GM18861 (cell line): ENCODE data around the gene SUN2.

Experiments used
- ATAC-seq: cut with Tn5 transposase; IDR thresholded peaks from one replicate; pipeline ENCODE4 v1.9.1; 2021; ENCODE audit not compliant: unreplicated experiment

Gene SUN2

DNA sequence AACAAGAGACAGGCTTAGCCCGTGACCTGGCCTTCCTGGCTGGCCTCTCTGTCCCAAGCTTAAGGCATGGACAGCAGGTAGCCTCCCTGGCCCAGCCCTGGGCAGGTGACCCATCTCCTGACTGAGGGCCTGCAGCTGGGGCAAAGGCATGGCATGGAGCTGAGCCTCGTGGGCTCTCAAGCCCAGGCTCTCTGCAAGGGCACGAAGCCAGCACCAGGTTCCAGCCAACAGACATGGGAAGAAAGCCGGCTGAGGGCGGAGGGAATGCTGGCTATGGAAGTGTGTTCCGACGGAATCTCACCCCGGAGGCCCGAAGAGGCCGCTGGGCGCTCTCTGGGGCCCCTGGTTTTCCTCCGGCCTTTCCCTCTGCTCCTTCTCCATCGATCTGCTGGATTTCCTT is 25.2 kb upstream of the SUN2 start:
- no peak for ATAC-seq

DNA sequence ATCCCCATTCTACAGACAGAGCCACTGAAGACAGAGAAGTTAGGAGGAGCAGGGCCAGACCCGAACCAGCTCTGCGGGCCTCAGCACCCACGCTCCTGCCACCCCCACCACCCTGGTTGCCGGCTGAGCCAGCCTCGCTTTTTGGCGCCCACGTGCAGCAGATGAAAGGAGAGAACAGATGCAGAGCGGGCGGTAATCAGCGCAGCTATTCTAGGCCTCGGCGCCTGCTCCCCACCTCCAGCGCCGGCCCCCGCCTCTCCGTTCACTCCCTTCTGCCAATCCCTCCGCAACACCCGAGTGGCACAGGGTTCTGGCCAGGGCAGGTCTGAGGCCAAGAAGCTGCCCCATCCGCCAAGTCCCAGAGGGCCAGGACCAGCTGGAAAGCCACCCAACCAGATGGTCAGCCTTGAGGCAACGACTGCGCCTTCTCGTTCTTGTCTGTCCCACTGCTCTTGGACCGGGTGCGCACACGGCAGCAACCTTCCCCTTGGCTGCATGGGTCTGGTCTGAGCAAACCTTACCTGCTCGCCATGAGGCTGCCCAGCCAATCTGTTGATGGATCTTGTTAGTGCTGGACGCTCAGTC is 21.4 kb upstream of the SUN2 start:
- no peak for ATAC-seq

DNA sequence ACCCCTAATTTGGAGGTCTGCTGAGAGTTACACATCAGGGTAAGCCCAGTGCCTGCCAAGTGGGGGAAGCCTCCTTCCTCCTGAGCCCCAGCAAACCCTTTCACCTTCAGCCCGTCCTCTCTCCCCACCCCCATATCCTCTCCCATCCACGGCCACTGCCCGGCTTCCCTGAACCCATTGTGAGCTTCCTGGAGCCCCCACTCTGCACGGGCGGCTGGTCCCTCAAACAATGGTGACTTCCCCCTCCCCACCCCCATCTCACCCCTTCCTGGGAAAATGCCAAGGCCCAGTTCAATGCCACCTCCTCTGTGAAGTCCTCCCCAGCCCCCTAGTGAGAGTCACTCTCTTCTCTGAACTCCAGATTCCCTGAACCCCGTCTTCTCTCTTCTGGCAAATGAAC is 20.3 kb upstream of the SUN2 start:
- ATAC-seq = no peak

DNA sequence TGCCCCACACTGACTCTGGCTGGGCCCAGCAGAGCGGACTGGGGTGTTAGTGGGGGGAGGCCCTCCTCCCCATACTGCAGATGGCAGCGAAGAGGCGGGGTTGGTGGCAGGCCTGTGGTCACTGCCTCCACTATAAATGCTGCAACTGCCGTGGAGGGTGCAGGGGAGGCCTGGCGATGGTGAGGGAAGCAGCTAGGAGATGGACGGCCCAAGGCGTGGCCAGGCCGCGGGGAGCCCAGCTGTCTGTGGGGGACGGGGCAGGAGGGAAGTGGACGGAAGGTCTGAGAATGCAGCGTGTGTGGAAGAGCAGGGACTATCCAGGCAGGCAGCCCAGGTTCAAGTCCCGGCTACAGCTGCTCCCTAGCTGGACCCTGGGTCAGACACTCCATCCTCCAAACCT is 19.9 kb upstream of the SUN2 start:
- no peak for ATAC-seq

DNA sequence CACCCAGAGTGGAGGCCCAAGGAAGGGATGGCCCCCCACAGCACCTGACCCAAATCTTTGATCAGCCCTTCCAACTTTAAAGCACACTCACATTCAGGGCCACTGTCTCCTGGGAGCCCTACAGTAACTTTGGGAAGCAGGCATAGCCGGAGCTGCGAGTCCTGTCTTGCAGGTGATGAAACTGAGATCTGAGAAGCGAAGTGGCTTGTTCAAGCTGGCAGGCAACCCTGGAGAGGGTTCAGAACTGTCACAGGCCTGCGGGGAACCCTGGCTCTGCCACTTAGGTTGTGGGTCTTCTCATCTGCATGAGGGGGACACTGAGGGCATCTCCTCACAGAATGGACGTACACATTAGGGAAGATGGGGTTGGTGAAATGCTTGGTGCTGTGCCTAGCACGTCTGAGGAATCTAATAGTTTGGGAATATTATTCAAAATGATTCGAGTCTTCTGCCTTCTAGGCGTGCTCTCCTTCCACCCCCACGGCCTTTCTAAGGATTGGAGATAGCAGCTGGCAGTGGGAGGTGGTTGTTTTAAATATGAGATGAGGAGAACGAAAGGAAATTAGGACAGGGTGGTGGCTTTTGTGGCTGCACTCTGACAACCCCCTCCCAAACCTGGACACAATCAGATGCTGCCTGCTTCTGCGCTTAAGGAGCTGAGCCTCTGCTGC is 18.8 kb upstream of the SUN2 start:
- no peak for ATAC-seq

DNA sequence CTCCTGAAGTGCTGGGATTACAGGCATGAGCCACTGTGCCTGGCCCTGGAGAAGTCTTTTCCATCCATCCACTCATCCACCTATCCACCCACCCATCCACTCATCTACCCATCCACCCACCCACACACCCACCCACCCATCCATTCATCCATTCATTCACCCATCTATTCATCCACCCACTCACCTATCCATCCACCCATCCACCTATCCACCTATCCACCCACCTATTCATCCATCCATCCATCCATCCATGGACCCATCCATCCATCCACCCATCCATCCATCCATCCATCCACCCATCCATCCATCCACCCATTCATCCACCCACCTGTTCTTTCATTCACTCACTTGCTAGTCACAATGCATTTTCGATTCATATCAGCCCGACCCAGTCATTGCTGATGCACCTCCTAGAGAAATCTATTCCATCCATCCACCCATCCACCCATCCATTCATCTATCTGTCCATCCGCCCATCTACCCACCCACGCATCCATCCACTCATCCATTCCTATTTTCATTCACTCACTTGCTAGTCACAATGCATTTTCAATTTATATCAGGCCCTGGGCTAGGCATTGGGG is 17.7 kb upstream of the SUN2 start:
- ATAC-seq = no peak

DNA sequence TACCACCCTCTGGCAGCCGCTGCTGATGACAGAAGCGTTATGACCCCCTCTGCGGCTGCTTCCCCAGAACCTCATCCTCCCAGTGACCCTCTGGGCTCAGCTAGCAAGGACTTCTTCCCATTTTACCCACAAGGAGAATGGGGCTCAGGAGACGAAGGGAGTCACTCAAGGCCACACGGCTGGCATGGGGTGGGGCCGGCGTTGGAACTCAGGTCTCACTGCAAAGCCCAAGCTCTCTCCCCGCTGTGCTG is 16.8 kb upstream of the SUN2 start:
- no peak for ATAC-seq

DNA sequence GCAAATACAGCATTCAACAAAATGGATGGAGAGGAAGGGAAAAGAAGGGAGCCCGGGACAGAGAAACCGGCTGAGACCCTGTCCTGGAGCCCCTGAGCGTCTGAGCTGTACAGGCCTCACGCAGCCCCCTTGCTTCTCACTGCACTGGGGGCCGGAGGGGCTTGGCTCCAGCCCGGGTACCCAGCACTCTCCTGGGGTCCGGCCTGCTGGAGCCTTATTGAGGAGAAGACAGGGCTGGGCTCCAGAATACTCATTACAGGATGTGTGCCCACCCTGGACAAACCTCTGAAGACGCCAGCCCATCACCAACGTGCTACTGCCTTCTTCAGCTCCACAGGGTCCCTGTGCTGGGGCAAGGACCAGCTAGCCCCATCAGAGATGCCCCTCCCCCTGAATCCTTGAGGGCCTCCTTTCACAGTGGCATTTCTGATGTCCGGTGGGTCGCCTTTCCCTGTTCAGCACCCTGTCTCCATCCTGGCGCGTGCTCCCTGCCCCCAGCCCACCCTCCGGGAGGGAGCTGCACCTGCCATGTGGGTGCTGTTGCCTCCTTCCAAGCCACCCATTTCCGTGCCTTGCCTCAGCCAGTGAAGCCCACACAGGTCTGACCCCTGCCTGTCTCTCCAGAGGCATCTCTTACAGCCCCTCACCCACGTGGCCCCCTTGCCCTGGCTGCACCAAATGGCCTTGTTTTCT is 14.6 kb upstream of the SUN2 start:
- ATAC-seq = no peak

DNA sequence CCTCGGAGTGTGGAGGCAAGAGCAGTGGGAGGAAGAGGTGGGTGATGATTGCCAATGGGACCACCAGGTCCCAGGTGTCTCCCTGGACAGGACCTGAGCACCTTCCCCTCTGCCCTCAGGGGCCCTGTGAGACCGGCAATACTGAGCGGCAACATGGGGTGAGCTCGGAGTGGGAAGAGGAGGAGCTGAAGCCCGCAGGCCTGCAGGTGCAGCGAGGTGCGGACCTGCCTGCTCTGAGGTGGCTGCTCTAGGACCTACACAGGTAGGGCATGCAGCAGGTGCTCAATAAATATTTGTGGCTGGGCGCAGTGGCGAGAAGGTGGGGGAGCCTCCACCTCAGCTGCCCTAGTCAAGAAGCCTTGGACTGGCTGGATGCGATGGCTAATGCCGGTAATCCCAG is 12.2 kb upstream of the SUN2 start:
- no peak for ATAC-seq

DNA sequence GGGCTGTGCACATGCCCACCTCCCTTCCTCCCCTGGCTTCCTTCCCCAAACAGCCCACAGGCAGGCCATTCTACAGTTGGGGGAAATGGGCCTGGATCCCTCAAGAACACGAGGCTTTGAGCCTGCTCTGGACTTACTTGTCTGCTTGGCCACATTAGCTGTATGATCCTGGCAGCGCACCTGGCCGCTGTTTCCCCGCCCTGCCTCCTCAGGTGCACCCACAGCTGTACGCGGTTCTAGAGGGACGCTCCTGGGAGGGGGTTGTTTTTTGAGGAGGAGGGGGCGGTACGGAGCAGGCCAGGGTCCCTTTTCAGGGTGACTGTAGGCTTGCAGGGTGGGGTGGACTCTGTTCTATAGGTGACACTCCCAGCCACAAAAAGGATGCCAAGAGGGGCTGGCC is 11.5 kb upstream of the SUN2 start:
- ATAC-seq = no peak

DNA sequence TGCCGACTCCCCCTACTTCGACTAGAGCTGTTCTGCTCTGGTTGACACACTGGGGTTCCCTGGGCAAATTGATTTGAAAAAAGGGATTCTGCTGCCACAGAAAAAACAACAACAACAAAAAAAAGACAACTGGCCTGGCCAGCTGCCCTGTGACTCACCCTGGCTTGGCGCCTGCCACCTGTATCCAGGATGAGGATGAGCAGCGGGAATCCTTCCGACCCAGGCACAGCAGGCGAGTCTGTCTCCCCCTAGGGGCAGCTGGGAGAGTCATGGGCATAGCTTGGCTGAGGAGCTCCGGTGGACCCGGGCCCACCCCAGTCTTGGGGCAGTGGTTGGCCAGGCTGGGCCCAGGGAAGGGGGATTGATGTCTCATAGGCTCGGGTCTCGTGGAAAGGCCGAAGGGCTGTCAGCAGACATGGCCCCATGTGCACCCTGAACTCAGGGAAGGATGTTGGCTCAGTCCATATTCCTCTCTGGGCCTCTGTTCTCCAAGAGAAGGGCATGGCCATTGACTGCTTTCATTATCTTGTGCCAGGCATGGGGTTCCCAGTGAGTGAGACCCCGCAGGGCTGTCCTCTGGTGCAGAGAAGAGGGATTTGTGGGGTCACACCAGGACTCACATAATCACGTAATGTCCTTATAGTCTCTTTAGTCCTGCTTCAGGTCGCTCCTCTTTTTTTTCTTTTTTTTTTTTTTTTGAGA is 10.4 kb upstream of the SUN2 start:
- no peak for ATAC-seq

DNA sequence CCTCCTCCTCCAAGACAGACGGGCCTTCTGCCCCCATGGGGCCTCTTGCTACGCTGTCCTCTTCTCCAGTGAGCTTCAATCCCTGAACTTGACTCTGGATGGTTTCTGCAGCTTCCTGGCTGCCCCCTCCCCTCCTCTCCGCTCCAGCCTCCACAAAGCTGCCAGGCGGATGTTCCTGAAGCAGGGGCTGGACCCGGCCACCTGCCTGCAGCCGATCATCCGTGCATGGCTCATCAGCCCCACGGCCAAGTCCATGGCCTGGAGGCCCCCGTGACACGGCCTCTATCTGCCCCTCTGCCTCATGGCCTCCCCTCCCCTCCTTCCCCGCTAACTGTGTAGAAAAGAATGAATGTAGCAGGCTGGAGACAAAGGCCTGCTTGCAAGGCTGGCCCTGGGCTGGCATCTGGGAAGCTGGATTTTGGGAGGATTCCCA is 6.8 kb upstream of the SUN2 start:
- ATAC-seq = no peak

DNA sequence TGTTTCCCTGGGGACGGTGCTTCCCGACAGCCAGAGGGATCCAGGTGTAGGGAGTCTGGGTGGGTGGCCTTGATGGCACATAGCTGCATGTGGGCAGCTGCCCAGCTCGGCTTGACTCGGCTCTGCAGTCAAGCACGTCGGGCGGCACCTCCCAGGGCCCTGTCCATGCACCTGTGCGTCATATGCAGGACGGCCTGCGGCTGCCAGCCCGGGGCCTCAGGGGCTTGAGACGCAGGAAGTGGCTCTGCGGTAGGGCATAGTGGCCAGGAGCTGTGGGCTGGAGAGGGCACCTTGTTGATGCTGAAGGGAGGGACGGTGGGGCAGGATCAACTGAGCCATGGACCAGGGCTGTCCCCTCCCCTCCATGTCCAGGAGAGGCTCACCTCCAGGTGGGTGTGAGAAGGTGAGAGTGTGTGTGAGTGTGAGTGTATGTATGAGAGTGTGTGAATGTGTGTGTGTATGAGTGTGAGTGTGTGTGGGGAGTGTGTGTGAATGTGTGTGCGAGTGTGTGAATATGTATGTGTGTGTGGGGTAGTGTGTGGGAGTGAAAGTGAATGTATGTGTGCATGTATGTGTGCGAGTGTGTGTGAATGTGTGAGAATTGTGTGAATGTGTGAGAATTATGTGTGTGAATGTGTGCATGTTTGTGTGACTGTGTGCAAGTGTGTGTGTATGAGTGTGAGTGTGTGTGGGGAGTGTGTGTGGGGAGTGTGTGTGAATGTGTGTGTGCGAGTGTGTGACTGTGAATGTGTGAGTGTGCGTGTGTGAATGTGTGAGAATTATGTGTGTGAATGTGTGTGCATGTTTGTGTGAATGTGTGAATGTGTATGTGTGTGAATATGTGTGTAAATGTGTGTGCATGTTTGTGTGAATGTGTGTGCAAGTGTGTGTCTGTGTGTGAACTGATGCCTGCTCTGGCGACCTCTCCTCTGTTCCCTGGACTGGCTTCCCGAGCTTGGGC is 5.7 kb upstream of the SUN2 start:
- no peak for ATAC-seq

DNA sequence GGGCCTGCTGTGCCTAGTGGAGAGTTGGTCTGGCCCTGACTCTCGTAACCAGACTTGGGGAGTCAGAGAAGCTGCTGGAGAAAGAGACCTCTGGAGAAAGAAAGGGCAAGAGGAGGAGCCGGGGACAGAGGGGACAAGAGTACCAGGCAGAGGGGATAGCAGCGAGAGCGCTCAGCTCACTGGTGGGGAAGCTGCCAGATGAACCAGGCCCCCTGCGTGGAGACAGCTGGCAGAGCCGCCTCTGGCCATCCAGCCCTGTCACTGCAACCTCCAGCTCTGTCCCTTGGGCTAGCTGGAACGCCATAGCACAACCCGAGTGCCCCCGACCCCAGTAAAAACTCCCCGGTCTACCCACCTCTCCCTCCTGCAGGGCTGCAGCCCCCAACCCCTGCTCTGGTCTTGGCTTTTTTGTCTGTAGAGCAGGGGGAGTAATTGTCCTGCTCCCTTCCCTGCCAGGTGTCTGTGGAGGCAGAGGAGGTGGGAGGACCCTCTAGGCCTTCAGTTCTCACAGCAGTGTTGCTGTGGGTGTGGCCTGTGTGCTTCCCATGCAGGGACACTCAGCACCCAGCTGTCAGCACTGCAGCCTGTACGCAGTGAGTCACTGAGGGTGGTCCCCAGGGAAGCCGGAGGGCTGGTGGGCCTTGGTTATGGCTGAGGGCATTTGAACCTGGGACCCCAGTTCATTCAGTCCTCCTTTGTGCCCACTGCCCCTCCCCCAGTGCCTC is 4.8 kb upstream of the SUN2 start:
- no peak for ATAC-seq

DNA sequence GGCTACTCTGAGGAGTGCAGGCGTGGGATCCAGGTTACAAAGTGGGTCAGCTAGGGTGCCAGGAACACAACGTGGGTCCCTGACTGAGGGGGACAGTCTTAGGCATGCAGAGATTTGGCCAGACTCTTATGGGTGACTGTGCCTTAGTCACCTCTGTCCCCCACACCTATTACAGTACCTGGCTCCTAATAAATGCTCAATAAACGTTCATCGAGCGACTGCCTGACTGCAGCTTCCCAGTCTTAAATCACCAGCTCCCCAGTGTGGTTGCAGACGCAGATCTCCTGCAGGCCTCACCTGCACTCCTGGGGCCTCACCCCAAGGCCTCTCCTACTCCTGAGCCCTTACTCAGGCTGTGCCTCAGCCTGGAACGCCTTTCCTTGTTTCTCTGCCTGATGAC is 3.2 kb upstream of the SUN2 start:
- ATAC-seq = no peak

DNA sequence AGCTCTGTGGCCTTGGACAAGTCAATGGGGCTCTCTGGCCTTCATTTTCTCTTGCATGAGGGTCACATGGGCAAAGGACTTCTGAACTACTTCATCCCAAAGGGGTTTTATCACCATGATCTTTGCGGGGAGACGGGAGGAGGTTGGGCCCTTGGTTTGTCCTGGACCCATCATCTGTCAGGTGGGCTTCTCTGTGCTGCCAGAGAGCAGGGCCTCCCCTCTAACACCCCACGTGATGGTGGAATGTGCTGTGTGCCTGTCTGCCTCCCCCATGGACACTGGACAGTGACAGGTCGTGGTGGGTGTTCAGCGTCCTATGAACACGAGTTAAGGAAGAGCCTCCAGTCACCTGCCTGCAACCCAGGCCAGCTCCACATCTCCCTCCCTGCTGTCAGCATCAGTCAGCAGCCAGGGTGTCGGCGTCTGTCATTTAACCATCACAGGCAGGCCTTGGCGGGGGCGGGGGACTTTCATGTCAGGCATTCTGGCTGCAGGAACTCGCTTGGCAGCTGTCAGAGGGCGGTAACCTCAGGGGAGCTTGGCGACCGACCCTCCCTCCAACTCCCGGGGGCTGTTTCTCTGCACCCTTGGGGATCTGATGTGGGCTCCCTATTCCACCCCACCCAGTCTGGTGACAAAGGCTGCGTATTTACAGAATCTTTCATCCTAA is 2.6 kb upstream of the SUN2 start:
- ATAC-seq = no peak

DNA sequence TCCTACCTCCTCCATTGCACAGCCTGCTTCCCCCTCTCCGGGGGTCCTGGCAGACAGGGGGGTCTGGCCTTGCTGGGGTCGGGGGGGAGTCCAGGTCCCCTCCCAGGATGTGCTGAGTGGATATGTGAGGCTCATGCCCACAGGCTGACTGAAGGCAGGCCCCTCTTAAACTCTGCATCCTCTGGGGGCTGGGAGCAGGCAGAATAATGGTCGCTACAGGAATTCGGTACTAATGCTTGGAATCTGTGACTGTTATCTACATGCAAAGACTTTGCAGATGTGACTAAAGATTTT is 1.6 kb upstream of the SUN2 start:
- ATAC-seq = no peak

DNA sequence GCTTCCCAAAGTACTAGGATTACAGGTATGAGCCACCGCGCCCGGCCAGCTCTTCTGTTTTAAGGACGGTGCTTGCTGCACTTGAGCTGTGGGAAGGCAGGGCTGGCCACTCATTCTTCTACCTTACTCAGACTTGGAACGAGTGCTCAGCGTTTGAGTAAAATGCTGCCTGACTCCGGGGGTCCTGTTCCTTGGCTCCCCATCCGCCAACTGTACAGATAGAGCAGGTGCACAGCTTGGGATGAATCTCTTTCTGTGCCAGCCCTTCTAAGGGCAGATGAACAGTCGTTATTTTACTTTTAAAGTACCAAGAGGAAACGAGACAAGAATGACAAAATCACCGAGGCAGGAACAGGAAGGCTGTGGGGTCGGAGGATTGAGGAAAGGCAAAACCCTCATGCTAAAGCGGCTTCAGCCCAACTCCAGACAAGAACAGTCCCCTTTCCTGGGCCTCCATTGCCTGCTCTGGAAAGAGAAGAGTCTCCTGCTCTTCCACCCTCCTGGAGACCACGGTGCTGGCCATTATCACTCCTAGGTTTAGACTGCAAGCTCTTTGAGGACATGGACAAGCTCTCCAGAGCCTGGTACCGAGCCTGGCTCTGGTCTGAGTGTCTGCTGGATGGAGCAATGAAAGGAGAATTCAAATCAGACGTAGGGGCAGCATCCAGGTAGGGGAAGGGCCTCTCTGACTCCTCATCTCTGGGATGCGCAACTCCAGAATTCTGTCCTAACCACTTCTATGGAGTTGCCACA is 1.1 kb upstream of the SUN2 start:
- no peak for ATAC-seq
